Left kidney (tissue), 2 donors: Measurements from ENCODE around the gene GPHN. TPM values are rescaled to one million over a fixed set of nuclear protein-coding genes. Genes with fewer than 3 reads are reported as not detected.
"Not testable (repeated sequence)": the region's sequence is repeated elsewhere in the genome, so short reads cannot be mapped to it uniquely, and the experiment has no call there.

Experiments used
- DNase-seq: peaks from one replicate; pipeline ENCODE4 v3.0.0-alpha.2; 2013
- polyA plus RNA-seq: library from polyadenylated mRNA; unstranded; fragments of 120-200 nt; gene quantifications from one replicate; pipeline ENCODE4 v1.2.1, GENCODE V29; 2013; ENCODE audit not compliant: insufficient read length

The GPHN gene
- polyA plus RNA-seq, 1 donor: 78.2 TPM

DNA sequence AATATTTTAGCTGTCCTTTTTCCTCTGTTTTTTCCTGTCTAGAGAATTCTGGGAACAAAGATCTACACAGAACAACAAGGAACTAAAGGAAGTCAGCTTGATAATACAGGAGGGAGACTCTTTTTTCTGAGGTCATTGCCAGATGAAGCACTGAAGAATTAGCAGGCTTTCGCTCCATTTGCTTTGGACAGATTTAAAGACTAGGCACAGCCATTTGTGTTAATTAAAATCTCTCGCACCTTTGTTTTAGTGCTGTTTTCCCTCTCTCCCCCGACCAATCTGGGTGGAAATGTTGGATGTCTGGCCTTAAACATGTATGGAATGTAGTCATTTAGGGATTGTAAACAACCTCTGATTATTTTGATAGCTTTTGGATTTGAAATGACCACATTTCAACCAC is 9.6 kb upstream of the GPHN start:
- DNase-seq: no peak

DNA sequence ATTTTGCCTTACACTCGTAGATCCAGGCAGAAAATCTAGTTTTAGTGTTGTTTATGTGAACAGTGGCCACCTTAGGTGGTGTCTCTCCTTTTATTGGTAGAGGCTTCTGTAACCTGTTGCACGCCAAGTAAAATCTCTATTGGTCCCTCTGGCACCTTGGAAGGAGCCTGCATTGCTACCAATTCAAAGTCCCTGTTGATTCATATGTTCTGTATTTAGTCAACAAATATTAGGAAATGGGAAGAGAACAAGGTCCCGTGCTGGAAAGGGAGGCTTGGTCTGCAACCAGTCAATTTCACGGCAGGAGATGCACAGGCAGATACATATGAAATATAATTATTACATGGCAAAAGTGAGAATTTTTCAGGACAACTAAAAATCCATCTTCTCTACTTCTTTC is 6.4 kb upstream of the GPHN start:
- no peak for DNase-seq

DNA sequence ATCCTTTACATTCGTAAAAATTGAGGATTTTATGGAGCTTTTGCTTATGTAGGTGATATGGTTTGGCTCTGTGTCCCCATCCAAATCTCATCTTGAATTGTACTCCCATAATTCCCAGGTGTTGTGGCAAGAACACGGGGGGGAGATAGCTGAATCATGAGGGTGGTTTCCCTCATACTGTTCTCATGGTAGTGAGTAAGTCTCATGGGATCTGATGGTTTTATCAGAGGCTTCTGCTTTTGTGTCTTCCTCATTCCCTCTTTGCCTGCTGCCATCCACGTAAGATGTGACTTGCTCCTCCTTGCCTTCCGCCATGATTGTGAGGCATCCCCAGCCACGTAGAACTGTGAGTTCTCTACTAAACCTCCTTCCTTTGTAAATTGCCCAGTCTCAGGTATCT is 5.1 kb upstream of the GPHN start:
- not testable (repeated sequence) for DNase-seq

DNA sequence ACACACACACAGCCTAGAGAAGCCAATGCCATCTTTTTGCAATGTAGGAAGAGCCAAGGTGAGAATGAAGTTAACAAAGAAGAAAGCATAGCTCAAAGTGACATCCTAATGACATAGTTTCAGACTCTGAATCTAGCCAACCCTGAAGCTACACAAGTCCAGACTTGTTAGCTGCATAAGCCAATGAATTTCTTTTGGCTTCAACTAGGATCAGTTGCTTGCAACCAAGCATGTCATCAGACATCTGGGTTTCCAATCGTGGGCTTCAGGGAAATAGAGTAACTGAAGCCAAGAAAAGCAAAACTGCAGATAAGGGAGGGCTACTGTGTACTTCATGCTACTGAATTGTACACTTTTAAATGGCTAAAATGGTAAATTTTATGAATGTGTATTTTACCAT is 4.4 kb upstream of the GPHN start:
- no peak for DNase-seq

DNA sequence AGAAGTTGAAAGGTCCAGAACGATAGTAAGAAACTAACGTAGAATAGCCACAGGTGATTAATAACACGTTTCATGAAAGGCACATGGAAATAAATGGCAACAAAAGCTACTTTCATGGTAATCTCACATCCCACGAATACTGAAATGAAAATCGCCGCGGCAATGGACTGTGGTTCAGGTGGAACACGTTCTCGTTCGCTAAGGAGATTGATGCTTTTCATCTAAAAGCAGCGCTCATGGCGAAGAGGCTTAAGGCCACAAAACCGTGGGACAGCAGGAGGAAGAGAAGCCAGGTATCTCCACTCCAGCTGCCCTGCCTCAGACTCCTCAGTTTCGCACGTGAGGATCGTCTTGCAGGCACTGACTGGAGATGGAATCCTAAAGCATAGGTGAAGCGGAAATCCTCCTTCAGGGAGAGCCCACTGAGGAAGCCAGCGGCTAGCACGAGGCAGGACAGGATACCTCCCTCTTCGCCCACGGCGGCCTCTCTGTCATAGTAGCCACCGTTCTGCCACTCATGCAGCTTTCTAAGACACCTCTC is 696 bp upstream of the GPHN start:
- peak; percentile 12 for DNase-seq

DNA sequence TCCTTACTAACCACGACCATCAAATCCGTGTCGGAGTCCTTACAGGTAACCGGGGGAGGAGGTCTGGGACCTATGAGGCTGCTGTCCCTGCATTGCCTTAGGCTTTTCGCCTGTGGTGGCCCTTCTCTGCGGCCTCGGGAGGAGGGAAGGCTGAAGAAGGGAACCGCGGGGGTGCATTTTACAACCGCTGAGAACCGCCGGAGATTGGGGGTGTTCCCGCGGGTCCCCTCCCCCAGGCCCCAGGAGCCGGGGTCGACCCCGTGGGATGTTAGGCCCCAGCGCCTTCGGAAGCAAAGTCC is 549 bp downstream of the GPHN start:
- no peak for DNase-seq

DNA sequence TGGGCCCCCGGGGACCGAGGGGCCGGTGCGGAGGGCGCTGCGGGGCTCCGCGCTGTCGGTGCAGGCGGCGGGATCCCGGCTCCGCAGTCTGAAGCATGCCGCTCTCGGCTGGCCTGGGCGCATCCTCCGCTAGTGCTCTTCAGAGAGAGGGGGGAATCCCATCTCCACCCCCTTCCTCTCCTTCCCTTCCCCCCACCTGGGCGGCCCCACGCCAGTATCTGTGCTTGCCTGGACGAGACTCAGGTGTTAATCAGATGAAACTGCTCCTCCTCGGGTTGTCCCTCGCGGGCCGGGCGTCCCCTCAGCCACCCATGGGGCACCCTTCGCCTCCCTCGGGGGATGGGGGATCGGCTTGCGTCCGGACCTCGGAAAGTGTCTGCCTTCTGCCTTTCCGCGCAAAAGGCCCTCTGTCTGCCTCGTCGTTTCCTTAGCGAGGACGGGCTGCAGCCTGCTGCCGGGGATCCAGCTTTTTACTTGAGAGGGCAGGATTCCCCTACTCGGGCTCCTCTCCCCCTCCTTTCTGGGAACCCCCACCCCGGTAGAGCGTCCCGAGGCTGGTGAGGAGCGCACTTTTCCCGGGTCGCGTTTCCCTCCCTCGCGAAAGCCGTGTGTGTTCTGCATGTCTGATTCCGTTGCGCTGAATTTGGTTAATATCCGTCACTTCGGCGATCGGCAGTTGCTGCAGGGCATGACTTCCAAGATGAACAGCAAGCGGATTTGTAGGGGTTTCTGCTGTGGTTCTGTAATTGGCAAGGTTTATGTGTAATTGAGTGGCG is 1.1 kb downstream of the GPHN start:
- peak; percentile 31 for DNase-seq

DNA sequence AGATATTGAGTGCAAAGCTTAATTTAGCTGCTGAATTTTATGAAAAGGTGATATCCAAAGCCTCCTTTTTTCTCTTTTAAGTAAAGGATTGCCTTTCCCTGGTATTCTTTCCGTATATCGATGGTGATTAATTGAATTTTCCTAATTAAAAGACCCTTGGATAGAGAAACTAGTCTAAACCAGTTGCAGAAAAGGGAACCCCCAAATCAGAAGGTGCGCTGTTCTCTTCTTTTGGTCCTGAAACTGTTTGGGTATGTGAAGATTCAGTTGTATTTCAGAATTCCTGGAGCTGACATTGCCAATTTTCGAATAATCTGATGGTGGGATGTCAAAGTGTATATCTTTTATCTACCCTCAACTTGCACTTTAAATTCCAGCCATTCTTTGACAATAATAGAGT is 1.9 kb downstream of the GPHN start:
- peak; percentile 26 for DNase-seq

DNA sequence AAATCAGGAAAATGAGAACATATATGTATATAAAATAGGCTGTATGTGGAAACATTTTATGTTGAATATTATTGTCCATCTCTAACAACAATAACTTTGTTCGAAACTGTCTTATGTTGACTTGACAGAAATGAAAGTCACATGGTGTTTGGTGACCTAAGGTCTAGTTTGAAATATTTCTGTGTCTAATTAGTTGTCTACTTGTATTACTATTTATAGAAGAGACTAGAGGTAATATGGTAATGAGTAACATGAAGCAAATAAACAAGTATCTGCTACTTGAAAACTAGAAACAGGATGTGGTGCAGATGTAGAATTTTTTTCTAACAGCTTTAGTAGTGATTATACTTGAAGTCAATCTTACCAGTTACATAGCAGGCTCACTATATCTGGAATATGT is 3.9 kb downstream of the GPHN start:
- no peak for DNase-seq

DNA sequence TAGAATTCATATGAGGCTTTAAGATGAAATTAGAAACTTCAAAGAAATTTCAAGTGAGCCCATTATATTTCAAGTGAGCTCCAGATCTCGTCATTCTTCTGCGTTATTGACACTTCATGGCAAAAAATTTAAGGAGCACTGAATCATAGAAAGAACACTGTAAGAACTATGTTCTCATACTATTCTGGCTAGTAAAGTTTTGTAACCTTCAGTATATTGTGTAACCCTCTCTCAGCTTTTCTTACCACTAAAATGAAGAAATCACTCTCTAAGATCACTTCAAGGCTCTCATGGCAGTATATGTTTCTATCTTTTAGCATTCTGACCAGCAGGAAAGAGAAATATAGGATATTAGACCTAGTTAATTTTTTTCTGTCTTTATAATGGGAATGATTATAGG is 6.3 kb downstream of the GPHN start:
- DNase-seq: no peak

DNA sequence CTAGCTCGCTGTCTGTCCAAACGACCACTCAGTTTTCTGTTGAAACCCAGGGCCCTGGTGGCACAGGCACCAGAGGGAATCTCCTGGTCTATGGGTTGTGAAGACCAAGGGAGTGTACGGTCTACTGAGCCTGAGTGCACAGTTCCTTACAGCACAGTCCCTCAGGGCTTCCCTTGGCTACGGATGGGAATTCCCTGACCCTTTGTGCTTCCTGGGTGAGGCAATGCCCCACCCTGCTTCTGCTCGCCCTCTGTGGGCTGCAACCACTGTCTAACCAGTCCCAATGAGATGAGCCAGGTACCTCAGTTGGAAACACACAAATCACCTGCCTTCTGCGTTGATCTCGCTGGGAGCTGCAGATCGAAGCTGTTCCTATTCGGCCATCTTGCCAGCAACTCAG is 22.6 kb downstream of the GPHN start:
- no peak for DNase-seq

DNA sequence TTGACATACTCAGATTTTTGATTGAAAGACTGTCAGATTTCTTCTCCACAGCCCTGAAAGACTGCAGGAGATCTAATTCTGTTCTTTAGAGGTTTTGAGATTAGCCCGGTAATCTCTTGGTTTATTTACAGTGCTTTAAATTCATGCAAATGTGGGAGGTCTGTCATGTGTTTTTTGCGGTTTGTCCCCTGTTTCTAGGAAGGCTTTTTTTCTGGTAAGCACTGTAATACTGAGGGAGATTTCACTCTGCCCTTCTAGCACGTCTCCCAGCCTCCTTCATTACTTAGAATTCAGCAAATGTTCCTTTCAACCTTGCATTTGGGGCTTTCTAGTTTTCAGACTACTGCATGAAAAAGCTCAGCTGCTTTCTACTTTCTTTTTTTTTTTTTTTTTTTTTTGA is 31.1 kb downstream of the GPHN start:
- no peak for DNase-seq

DNA sequence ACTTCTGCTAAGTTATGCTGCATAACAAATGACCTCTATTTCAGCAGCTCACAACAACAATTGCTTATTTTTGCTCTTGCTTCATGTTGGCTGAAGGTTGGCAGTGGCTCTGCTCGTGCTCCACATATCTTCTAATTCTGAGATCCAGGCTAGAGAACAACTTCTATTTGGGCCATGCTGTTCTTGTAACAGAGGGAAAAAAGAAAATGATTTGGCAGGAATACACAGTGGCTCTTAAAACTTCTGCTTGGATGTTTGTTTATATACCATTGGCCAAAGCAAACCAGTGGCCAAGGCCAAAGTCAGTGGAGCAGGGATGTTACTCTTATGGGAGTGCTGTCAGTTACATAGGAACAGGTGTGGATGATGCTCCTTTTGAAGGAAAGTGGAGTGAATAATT is 32.1 kb downstream of the GPHN start:
- DNase-seq: no peak

DNA sequence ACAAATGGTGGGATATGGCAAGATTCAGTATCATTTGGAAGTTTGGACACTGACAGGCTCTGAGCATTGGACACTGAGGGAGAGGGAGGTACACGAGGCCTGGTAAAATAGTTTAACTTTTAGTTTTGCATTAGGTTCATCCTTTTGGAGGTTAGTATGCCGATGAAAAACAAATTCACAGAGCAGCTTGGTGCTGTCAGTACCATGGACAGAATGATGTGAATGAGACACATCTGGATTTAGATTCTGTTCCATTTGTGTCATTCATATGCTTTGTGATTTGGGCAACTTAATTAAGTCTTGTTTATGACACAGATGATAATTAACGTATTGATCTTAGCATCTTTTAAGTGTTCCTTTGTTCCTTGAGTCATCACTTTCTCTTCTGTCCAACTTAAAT is 33.7 kb downstream of the GPHN start:
- no peak for DNase-seq

DNA sequence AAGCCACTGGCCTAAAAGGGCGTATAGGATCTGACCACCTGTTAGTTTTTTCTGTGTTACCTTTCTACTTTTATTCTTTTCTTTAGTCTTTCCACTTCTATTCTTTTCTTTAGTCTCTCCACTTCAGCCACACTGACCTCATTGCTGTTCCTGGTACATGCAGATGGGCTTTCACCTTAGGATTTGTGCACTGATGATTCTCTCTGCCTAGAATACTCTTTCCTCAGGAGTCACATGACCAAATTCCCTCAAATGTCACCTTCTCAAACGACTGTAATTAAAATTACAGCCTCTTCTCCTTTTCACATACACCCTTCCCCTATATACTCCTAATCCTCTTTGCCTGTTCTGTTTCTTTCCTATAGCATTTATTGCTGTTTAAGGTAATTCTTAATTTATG is 36.0 kb downstream of the GPHN start:
- no peak for DNase-seq

DNA sequence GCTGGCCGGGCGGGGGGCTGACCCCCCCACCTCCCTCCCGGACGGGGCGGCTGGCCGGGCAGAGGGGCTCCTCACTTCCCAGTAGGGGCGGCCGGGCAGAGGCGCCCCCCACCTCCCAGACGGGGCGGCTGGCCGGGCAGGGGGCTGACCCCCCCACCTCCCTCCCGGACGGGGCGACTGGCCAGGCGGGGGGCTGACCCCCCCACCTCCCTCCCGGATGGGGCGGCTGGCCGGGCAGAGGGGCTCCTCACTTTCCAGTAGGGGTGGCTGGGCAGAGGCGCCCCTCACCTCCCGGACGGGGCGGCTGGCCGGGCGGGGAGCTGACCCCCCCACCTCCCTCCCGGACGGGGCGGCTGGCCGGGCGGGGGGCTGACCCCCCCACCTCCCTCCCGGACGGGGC is 37.2 kb downstream of the GPHN start:
- not testable (repeated sequence) for DNase-seq

DNA sequence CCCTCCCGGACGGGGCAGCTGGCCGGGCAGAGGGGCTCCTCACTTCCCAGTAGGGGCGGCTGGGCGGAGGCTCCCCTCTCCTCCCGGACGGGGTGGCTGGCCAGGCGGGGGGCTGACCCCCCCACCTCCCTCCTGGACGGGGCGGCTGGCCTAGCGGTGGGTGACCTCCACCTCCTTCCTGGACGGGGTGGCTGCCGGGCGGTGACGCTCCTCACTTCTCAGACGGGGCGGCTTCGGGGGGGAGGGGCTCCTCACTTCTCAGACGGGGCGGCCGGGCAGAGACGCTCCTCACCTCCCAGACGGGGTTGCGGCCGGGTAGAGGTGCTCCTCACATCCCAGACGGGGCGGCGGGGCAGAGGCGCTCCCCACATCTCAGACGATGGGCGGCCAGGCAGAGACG is 37.8 kb downstream of the GPHN start:
- not testable (repeated sequence) for DNase-seq

DNA sequence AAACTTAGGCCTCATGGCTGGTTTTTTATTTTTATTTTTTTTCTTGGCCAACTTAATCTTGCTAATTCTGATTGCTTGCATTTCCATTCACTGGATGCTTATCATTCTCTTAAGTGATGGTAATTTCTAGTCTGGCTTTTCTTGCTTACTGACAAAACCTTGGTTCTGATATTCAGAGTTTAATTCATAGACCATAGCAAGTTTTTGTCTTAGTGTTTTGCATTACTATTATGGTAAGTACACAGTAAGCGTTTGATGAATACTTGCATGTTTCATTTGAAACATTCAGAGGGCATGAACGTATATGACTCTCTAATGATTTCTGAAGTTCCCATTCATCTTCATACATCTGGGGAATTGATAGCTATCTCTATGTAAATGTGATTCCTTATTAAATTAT is 55.8 kb downstream of the GPHN start:
- DNase-seq: no peak

DNA sequence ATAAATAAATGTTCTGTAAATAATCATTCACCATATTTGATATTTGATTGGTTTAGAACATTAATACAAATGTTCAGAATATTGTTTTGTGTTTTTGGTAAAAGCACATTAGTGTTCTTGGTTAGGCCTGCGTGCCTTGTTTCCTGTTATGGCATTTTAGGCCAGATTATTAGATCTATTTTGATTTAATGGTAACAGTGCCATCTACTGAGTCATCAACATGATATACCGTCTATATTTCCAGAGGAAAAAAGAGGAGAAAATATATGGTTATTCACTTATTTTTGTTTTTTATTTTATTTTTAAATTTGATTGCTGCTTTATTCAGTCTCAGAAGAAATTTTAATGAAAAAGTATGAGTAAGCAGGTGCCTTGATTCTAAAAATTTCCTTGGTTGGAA is 60.3 kb downstream of the GPHN start:
- no peak for DNase-seq

DNA sequence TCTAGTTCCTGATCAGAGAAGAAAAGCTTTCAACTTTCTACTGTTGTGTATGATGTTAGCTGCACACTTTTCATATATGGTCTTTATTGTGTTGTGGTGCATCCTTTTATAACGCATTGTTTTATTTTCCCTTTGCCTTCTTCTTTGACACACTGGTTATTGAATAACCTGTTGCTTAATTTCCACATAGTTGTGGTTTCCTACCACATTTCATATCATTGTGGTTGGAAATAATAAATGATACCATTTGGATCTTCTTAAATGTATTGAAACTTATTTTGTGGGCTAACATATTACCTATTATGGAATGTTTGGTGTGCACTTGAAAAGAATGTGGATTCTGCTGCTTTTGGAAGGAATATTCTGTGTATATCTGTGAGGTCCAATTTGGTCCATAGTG is 64.9 kb downstream of the GPHN start:
- DNase-seq: no peak

DNA sequence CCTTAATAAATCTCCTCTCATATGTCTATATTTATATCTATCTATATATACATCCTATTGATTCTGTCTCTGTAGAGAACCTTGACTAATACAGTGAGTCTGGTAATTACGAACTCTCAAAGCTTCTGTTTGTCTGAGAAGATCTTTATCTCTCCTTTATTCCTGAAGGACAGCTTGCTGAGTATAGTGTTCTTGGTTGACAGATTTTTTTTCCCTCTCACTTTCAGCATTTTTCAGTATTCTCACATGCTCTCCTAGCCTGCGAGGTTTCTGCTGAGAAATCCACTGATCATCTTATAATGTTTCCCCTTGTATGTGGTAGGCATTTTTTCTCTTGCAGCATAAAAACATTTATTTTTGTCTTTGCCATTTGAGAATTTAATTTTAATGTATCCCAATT is 67.1 kb downstream of the GPHN start:
- no peak for DNase-seq

DNA sequence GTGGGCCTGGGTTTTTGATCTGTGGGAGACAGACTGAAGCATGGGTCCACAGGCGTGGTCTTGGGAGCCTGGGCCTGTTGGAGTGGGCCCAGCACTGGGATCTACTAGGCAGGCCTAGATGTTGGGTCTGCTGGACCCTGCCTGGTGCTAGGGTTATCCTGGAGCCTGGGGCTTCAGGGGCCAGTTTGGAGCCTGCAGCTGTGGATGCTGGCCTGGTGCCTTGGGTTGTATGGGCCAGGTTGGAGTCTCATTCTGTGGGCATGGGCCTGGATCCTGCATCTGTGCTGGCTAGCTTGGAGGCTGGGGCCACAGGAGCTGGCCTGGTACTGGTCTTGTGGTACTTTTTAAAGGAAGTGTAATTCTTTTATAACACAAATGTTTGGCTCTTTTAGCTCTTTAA is 68.0 kb downstream of the GPHN start:
- DNase-seq: no peak

DNA sequence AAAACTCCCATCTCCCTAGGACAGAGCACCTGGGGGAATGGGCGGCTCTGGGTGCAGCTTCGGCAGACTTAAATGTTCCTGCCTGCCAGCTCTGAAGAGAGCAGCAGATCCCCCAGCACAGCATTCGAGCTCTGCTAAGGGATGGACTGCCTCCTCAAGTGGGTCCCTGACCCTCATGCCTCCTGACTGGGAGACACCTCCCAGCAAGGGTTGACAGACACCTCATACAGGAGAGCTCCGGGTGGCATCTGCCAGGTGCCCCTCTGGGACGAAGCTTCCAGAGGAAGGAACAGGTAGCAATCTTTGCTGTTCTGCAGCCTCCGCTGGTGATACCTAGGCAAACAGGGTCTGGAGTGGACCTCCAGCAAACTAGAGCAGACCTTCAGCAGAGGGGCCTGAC is 79.8 kb downstream of the GPHN start:
- not testable (repeated sequence) for DNase-seq

DNA sequence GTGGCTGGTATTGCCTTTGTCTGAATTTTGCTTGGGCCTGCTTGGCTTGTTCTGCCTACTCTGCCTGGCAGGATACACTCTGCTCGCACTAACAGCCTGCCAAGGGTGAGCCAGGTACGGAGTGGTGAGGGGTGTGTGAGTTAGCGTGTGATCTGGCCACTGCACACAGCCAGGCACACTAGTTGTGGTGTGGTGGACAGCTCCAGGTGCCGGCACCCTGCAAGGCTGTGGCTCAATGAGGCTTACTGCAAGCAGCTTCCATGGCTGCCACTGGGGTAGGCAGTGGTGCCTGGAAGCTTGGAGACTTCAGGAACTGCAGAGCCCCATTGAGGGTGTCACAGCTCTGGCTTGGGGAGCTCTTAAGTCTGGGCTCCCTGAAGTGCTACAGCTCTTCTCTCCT is 87.4 kb downstream of the GPHN start:
- no peak for DNase-seq
